ENCODE data around the gene CHST3.
A peak's percentile ranks its signal among the peaks of the same experiment; 100 is the strongest.
"Not testable (repeated sequence)": the region's sequence is repeated elsewhere in the genome, so short reads cannot be mapped to it uniquely, and the experiment has no call there.

The CHST3 gene

DNA sequence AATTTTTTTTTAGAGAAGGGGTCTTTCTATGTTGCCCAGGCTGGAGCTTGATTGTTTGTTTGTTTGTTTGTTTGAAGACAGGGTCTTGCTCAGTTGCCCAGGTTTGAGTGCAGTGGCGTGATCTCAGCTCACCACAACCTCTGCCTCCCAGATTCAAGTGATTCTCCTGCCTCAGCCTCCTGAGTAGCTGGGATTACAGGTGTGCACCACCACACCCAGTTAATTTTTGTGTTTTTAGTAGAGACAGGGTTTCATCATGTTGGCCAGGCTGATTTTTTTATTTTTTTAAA is 13.4 kb downstream of the CHST3 start:
- H3K4me1 ChIP-seq (ENCODE audit: control insufficient read depth, low read depth, low read length): not testable (repeated sequence)

DNA sequence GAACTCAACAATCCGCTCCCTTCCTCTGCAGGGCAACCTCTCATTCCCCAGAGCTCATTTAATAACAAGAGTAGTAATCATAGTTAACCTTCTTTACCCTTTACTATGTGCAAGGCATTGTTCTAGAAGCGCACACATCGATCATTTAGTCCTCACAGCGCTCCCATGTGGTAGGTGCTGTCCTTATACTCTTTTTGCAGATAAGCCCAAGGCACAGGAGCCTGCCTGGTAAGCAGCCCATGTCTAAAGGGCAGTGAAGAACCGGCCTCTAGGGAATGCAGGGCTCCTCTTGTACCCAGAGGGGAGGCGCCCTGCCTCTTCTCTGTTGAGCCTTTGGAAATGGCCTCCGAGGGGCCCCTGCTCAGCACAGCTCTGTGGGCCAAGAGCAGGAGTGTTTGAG is 14.3 kb downstream of the CHST3 start:
- H4K5ac ChIP-seq (ENCODE audit: low read length): no peak overlapping the region
- no peak overlapping the region for H3K18ac ChIP-seq (ENCODE audit: low read length)
- no peaks in the 10 kb centered on the region for H3K27me3 ChIP-seq (ENCODE audit: insufficient read depth, low read length, poor library complexity)
- H4K8ac ChIP-seq (ENCODE audit: low read depth, low read length): no peak overlapping the region
- no peak overlapping the region for H2BK15ac ChIP-seq (replicated peaks; ENCODE audit: low read depth)
- no peak overlapping the region for H3K4ac ChIP-seq (ENCODE audit: low read depth, low read length)
- peaks cover 4% of the 10 kb centered on the region for H3K4me1 ChIP-seq (ENCODE audit: control insufficient read depth, low read depth, low read length)
- H2BK5ac ChIP-seq (ENCODE audit: low read length): no peak overlapping the region
- no CpG with 5 or more reads among the region's 7 CpGs for WGBS (ENCODE audit: extremely low coverage, insufficient coverage, low lambda C conversion rate)
- H3K56ac ChIP-seq (ENCODE audit: low read length): no peak overlapping the region
- H2AK5ac ChIP-seq (ENCODE audit: low read length): no peak overlapping the region
- H3K27ac ChIP-seq (ENCODE audit: low read depth, low read length): no peak overlapping the region
- no peaks in the 10 kb centered on the region for H3K36me3 ChIP-seq (ENCODE audit: control insufficient read depth, insufficient read depth, low read length)
- no peak overlapping the region for H3K9ac ChIP-seq (ENCODE audit: low read length)
- no peak overlapping the region for H3K4me2 ChIP-seq (ENCODE audit: low read length)
- H3K79me1 ChIP-seq (ENCODE audit: low read length): peaks cover 7% of the 10 kb centered on the region
- no peak overlapping the region for H3K4me3 ChIP-seq (ENCODE audit: low read length)
- H3K79me2 ChIP-seq (ENCODE audit: control insufficient read depth, insufficient read depth, low read length): no peaks in the 10 kb centered on the region
- H2BK120ac ChIP-seq (ENCODE audit: low read depth, low read length): no peak overlapping the region
- H3K23ac ChIP-seq (ENCODE audit: low read length): no peak overlapping the region
- peak; percentile 73 for DNase-seq

More for the DNA sequence above, 13.4 kb downstream of the CHST3 start:
- not testable (repeated sequence) for H3K36me3 ChIP-seq (ENCODE audit: control insufficient read depth, insufficient read depth, low read length); H3K18ac ChIP-seq (ENCODE audit: low read length); H3K27ac ChIP-seq (ENCODE audit: low read depth, low read length); H3K79me2 ChIP-seq (ENCODE audit: control insufficient read depth, insufficient read depth, low read length); H2BK15ac ChIP-seq (replicated peaks; ENCODE audit: low read depth); H2AK5ac ChIP-seq (ENCODE audit: low read length); H3K9ac ChIP-seq (ENCODE audit: low read length); H2BK120ac ChIP-seq (ENCODE audit: low read depth, low read length); H3K27me3 ChIP-seq (ENCODE audit: insufficient read depth, low read length, poor library complexity); H3K56ac ChIP-seq (ENCODE audit: low read length); H3K79me1 ChIP-seq (ENCODE audit: low read length); H3K4ac ChIP-seq (ENCODE audit: low read depth, low read length); H3K4me2 ChIP-seq (ENCODE audit: low read length); H3K4me3 ChIP-seq (ENCODE audit: low read length); DNase-seq; H2BK5ac ChIP-seq (ENCODE audit: low read length); H4K5ac ChIP-seq (ENCODE audit: low read length); H4K8ac ChIP-seq (ENCODE audit: low read depth, low read length); H3K23ac ChIP-seq (ENCODE audit: low read length)
- no CpG with 5 or more reads among the region's 1 CpG for WGBS (ENCODE audit: extremely low coverage, insufficient coverage, low lambda C conversion rate)

DNA sequence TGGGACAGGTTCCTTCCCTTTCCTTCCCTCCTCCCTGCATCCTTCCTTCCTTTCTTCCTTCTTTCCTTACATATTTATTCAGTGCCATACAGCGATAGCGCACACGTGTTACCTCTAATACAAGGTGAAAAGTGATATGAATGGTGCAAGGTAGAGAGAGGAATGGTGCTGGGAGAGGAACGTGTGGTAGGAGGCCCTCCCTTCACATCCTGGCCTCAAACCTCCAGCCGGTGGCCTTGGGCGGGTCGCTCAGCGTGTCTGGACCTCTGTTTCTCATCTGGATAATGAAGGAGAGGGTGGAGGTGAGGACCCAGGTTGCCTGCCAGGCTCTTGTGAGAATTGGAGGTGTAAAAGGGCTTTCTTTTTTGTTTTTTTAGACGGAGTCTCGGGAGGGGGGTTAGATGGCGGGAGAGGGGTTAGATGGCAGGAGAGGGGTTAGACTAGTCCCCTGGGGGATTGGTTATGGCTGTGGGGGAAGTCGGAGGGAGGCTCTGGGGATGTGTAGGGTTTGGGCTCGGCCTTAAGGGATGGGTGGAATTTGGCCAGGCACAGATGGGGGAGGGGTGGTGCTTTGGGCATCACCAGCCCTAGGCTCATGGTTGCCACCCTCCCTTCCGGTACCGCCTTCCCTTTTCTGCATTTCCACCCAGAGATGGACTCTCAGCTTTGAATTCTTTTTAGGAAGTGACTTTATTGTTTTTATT is 14.9 kb downstream of the CHST3 start:
- Histone ChIP-seq H2AK5ac (ENCODE audit: low read length) (no peak overlapping the region), H4K5ac (ENCODE audit: low read length) (no peak overlapping the region), H3K27ac (ENCODE audit: low read depth, low read length) (no peak overlapping the region), H3K27me3 (ENCODE audit: insufficient read depth, low read length, poor library complexity) (no peaks in the 10 kb centered on the region), H4K8ac (ENCODE audit: low read depth, low read length) (no peak overlapping the region), H2BK120ac (ENCODE audit: low read depth, low read length) (no peak overlapping the region), H3K9ac (ENCODE audit: low read length) (no peak overlapping the region), H3K36me3 (ENCODE audit: control insufficient read depth, insufficient read depth, low read length) (no peaks in the 10 kb centered on the region), H2BK5ac (ENCODE audit: low read length) (no peak overlapping the region), H3K4me1 (ENCODE audit: control insufficient read depth, low read depth, low read length) (peaks cover 4% of the 10 kb centered on the region), H3K56ac (ENCODE audit: low read length) (peak overlapping the region; percentile 62), H3K4ac (ENCODE audit: low read depth, low read length) (no peak overlapping the region), H3K4me2 (ENCODE audit: low read length) (no peak overlapping the region), H3K79me1 (ENCODE audit: low read length) (peaks cover 7% of the 10 kb centered on the region), H3K79me2 (ENCODE audit: control insufficient read depth, insufficient read depth, low read length) (no peaks in the 10 kb centered on the region), H3K23ac (ENCODE audit: low read length) (no peak overlapping the region), H2BK15ac (replicated peaks; ENCODE audit: low read depth) (no peak overlapping the region), H3K18ac (ENCODE audit: low read length) (no peak overlapping the region), H3K4me3 (ENCODE audit: low read length) (no peak overlapping the region)
- DNase-seq: no peak
- WGBS (ENCODE audit: extremely low coverage, insufficient coverage, low lambda C conversion rate): no CpG with 5 or more reads among the region's 15 CpGs

DNA sequence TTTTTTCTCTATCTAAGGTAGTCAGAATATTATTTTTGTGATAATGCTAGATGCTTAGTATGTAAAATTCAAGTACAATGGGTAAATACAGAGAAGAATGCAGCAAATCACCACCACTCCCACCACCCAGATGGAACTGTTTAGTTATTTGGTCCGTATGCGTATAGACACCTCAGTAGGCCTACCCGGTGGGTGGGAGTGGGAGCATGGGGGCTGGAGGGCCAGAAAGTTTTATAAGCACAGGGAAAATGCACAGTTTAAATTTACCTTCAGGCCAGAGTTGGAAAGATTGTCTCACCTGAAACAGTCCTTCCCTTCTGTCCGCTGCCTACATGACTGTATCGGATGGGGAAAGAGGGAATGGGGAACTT is 15.5 kb downstream of the CHST3 start:
- no CpG with 5 or more reads among the region's 5 CpGs for WGBS (ENCODE audit: extremely low coverage, insufficient coverage, low lambda C conversion rate)
- Histone ChIP-seq H3K27ac (ENCODE audit: low read depth, low read length) (no peak overlapping the region), H3K4me2 (ENCODE audit: low read length) (no peak overlapping the region)

DNA sequence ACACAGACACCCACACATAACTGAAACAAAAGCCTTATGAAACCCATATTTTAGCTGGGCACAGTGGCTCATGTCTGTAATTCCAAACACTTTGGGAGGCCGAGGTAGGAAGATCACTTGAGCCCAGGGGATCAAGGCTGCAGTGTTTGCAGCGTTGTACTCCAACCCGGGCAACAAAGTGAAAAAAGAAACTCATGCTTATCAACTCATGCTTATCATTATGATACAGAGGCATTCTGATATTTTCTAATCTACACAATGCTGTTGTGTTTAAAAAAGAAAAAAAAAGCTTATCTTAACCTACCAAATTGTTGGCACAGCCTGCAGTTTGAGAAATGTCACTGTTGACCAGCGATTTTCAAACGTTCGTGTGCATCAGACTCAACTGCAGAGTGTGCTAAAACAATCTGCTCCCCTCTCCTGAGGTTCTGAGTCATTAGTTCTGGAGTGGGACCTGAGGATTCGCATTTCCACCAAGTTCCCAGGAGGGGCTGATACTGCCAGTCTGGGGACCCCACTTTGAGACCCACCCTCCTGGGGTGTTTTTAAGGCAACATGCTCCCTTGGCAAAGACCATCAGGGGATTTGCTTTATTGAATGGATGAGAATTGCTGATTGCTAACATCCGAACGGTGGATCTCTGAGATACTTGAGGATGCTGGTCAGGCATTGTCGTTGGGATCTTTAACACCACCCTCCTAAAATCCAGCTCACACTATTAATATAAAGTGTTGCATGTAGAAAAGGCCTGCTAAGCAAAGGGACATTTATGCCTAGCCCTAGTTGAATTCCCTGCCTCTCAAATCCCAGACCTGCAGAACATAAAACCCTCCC is 16.2 kb downstream of the CHST3 start:
- Histone ChIP-seq H3K9ac (ENCODE audit: low read length) (no peak overlapping the region), H3K79me2 (ENCODE audit: control insufficient read depth, insufficient read depth, low read length) (no peaks in the 10 kb centered on the region), H3K56ac (ENCODE audit: low read length) (no peak overlapping the region), H3K79me1 (ENCODE audit: low read length) (peaks cover 7% of the 10 kb centered on the region), H3K4ac (ENCODE audit: low read depth, low read length) (no peak overlapping the region), H2BK120ac (ENCODE audit: low read depth, low read length) (no peak overlapping the region), H3K36me3 (ENCODE audit: control insufficient read depth, insufficient read depth, low read length) (no peaks in the 10 kb centered on the region), H2BK15ac (replicated peaks; ENCODE audit: low read depth) (no peak overlapping the region), H3K27me3 (ENCODE audit: insufficient read depth, low read length, poor library complexity) (no peaks in the 10 kb centered on the region), H3K18ac (ENCODE audit: low read length) (no peak overlapping the region), H4K5ac (ENCODE audit: low read length) (no peak overlapping the region), H3K4me2 (ENCODE audit: low read length) (no peak overlapping the region), H2BK5ac (ENCODE audit: low read length) (no peak overlapping the region), H4K8ac (ENCODE audit: low read depth, low read length) (no peak overlapping the region), H3K4me3 (ENCODE audit: low read length) (no peak overlapping the region), H3K23ac (ENCODE audit: low read length) (no peak overlapping the region), H3K27ac (ENCODE audit: low read depth, low read length) (no peak overlapping the region), H3K4me1 (ENCODE audit: control insufficient read depth, low read depth, low read length) (peaks cover 4% of the 10 kb centered on the region), H2AK5ac (ENCODE audit: low read length) (no peak overlapping the region)
- no CpG with 5 or more reads among the region's 10 CpGs for WGBS (ENCODE audit: extremely low coverage, insufficient coverage, low lambda C conversion rate)
- DNase-seq: no peak

More for the DNA sequence above, 15.5 kb downstream of the CHST3 start:
- Histone ChIP-seq H3K23ac (ENCODE audit: low read length) (no peak overlapping the region), H3K27me3 (ENCODE audit: insufficient read depth, low read length, poor library complexity) (no peaks in the 10 kb centered on the region), H3K36me3 (ENCODE audit: control insufficient read depth, insufficient read depth, low read length) (no peaks in the 10 kb centered on the region), H3K4me1 (ENCODE audit: control insufficient read depth, low read depth, low read length) (peaks cover 4% of the 10 kb centered on the region), H4K8ac (ENCODE audit: low read depth, low read length) (no peak overlapping the region), H2BK5ac (ENCODE audit: low read length) (no peak overlapping the region), H3K56ac (ENCODE audit: low read length) (no peak overlapping the region), H3K79me1 (ENCODE audit: low read length) (peaks cover 7% of the 10 kb centered on the region), H2BK120ac (ENCODE audit: low read depth, low read length) (no peak overlapping the region), H3K4me3 (ENCODE audit: low read length) (no peak overlapping the region), H2BK15ac (replicated peaks; ENCODE audit: low read depth) (no peak overlapping the region), H4K5ac (ENCODE audit: low read length) (no peak overlapping the region), H3K9ac (ENCODE audit: low read length) (no peak overlapping the region), H3K79me2 (ENCODE audit: control insufficient read depth, insufficient read depth, low read length) (no peaks in the 10 kb centered on the region), H2AK5ac (ENCODE audit: low read length) (no peak overlapping the region), H3K4ac (ENCODE audit: low read depth, low read length) (no peak overlapping the region), H3K18ac (ENCODE audit: low read length) (no peak overlapping the region)
- DNase-seq: no peak

All from mesendoderm (in vitro differentiated cells).